ENCODE measurements around the gene GABBR2.

DNA sequence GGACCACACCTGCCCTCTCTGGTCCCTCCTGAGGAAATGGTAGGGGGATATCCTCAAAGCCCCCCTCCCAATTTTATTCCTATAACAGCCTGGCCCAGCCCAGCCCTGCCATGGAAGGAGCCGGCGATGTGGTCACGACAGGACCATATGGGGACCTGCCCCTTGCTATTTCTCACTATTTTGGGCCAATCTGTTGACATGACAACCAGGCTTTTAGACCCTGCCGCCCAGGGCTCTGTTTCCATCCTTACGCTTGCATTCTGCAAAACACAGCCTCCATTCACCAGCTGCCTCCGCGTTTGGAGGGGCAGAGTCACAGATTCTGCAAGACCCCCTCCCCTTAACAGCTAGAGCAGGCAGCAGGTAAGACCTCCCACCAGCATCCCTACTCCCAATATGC, 112.2 kb downstream of the GABBR2 start:
- TF ChIP-seq POLR2AphosphoS5 (IDR thresholded peaks at IDR 0.05; ENCODE audit: low read depth, low read length) (no peak), TAF1 (IDR thresholded peaks at IDR 0.05; ENCODE audit: borderline replicate concordance, low read depth, low read length) (no peak), POLR2A (IDR thresholded peaks at IDR 0.05; ENCODE audit: low read depth, low read length) (no peak)

All from GM12892 (cell line).